ENCODE results near the gene GREM2. TPM values are rescaled to one million over a fixed set of nuclear protein-coding genes. Genes with fewer than 3 reads are reported as not detected.

Gene GREM2
- total and polyA plus RNA-seq, 2 donors (not counting 1 experiment from before 2014, with no cell fraction given) = not detected

- Histone ChIP-seq H3K27me3 (replicated peaks in 1 of 4; ENCODE audit: control extremely low read depth in 1 of 4, control insufficient read depth in 3 of 4, insufficient read depth in 4 of 4, low read length in 3 of 4) (no peaks in the 10 kb centered on the region), H3K36me3 (replicated peaks in 1 of 2; ENCODE audit: control extremely low read depth in 1 of 2, control insufficient read depth in 1 of 2, extremely low read depth in 1 of 2, insufficient read depth in 2 of 2, low read length in 1 of 2) (no peaks in the 10 kb centered on the region), H4K20me1 (ENCODE audit: control insufficient read depth, insufficient read depth, low read length, poor library complexity, severe bottlenecking) (no peaks in the 10 kb centered on the region), H3K4me2 (replicated peaks; ENCODE audit: low read depth, low read length, poor library complexity, severe bottlenecking) (no peak overlapping the region), H3K4me1 (ENCODE audit: control insufficient read depth in 2 of 2, insufficient read depth in 2 of 2, low read length in 2 of 2) (no peaks in the 10 kb centered on the region), H3K9ac (ENCODE audit: low read length) (no peak overlapping the region), H3K4me3 (ENCODE audit: control extremely low read depth in 1 of 5, extremely low read depth in 1 of 5, insufficient read depth in 1 of 5, low read depth in 2 of 5, low read length in 4 of 5) (no peak overlapping the region), H3K27ac (ENCODE audit: low read length in 2 of 2) (no peak overlapping the region), H2AFZ (ENCODE audit: insufficient read depth, low read depth, low read length, poor library complexity, severe bottlenecking) (no peak overlapping the region), H3K79me2 (ENCODE audit: control insufficient read depth, insufficient read depth, low read length) (no peaks in the 10 kb centered on the region), H3K9me3 (ENCODE audit: control extremely low read depth in 1 of 3, control insufficient read depth in 2 of 3, insufficient read depth in 1 of 3, low read length in 2 of 3) (peaks cover 0 to 11% (median 0%) of the 10 kb centered on the region in 3 donors)
- Mint-ChIP-seq H3K9me3 (ENCODE audit: insufficient read depth) (no peaks in the 10 kb centered on the region), H3K27me3 (no peaks in the 10 kb centered on the region), H3K4me1 (no peaks in the 10 kb centered on the region), H3K27ac (no peak overlapping the region), H3K4me3 (no peak overlapping the region)
- intact Hi-C loops (cut with micrococcal nuclease) = no loop called here
- CTCF ChIA-PET = no interaction called here
- POLR2A ChIA-PET = no interaction called here
- WGBS (ENCODE audit: insufficient coverage) = no CpG with 5 or more reads among the region's 4 CpGs
- no peak for DNase-seq
- ATAC-seq (ENCODE audit: low read depth) = no peak
- TF ChIP-seq EZH2 (IDR thresholded peaks at IDR 0.05; ENCODE audit: borderline replicate concordance, insufficient read depth, low read depth, low read length, poor library complexity, severe bottlenecking) (no peak), CTCF (IDR thresholded peaks at IDR 0.05) (no peak)
These were observed 114.0 kb downstream of the GREM2 start for GRCh38 chr1:240497908-240498307.

GRCh38 chr1:240496941-240497340 lies 115.0 kb downstream of the GREM2 start:
- no peaks in the 10 kb centered on the region for H3K4me1 Mint-ChIP-seq
- no peaks in the 10 kb centered on the region for H3K36me3 ChIP-seq (replicated peaks in 1 of 2; ENCODE audit: control extremely low read depth in 1 of 2, control insufficient read depth in 1 of 2, extremely low read depth in 1 of 2, insufficient read depth in 2 of 2, low read length in 1 of 2)
- no peak overlapping the region for H3K9ac ChIP-seq (ENCODE audit: low read length)
- DNase-seq = no peak
- no peaks in the 10 kb centered on the region for H4K20me1 ChIP-seq (ENCODE audit: control insufficient read depth, insufficient read depth, low read length, poor library complexity, severe bottlenecking)
- H3K4me2 ChIP-seq (replicated peaks; ENCODE audit: low read depth, low read length, poor library complexity, severe bottlenecking) = no peak overlapping the region
- ChIA-PET CTCF (no interaction called here), POLR2A (no interaction called here)
- no peaks in the 10 kb centered on the region for H3K9me3 Mint-ChIP-seq (ENCODE audit: insufficient read depth)
- intact Hi-C loops (cut with micrococcal nuclease) = no loop called here
- no peak overlapping the region for H3K27ac Mint-ChIP-seq
- H3K9me3 ChIP-seq (ENCODE audit: control extremely low read depth in 1 of 3, control insufficient read depth in 2 of 3, insufficient read depth in 1 of 3, low read length in 2 of 3) = peaks cover 0 to 18% (median 0%) of the 10 kb centered on the region in 3 donors
- no peak overlapping the region for H3K27ac ChIP-seq (ENCODE audit: low read length in 2 of 2)
- no peaks in the 10 kb centered on the region for H3K4me1 ChIP-seq (ENCODE audit: control insufficient read depth in 2 of 2, insufficient read depth in 2 of 2, low read length in 2 of 2)
- WGBS (ENCODE audit: insufficient coverage) = 93% methylated on average over 3 of the region's 5 CpGs
- H3K79me2 ChIP-seq (ENCODE audit: control insufficient read depth, insufficient read depth, low read length) = no peaks in the 10 kb centered on the region
- no peaks in the 10 kb centered on the region for H3K27me3 ChIP-seq (replicated peaks in 1 of 4; ENCODE audit: control extremely low read depth in 1 of 4, control insufficient read depth in 3 of 4, insufficient read depth in 4 of 4, low read length in 3 of 4)
- no peak for ATAC-seq (ENCODE audit: low read depth)
- H3K4me3 ChIP-seq (ENCODE audit: control extremely low read depth in 1 of 5, extremely low read depth in 1 of 5, insufficient read depth in 1 of 5, low read depth in 2 of 5, low read length in 4 of 5) = no peak overlapping the region
- no peaks in the 10 kb centered on the region for H3K27me3 Mint-ChIP-seq
- H2AFZ ChIP-seq (ENCODE audit: insufficient read depth, low read depth, low read length, poor library complexity, severe bottlenecking) = no peak overlapping the region
- no peak for TF ChIP-seq EZH2 (IDR thresholded peaks at IDR 0.05; ENCODE audit: borderline replicate concordance, insufficient read depth, low read depth, low read length, poor library complexity, severe bottlenecking)
- no peak for TF ChIP-seq CTCF (IDR thresholded peaks at IDR 0.05)
- no peak overlapping the region for H3K4me3 Mint-ChIP-seq
